GM12875 (cell line): Measurements from ENCODE around the gene POLE.

Experiments
- H3K4me3 ChIP-seq: one replicate; pipeline ENCODE4 v1.5.1; 2011; ENCODE audit warnings: low read depth, low read length, control low read depth
- CTCF ChIP-seq: IDR thresholded peaks from 2 replicates; pipeline ENCODE4 v1.5.1; 2011; ENCODE audit warnings: low read depth, mild to moderate bottlenecking, control low read depth, inconsistent platforms, low read length, moderate library complexity, borderline replicate concordance; ENCODE audit not compliant: insufficient read depth

Gene POLE

GRCh38 chr12:132648616-132649225, 38.4 kb downstream of the POLE start:
- no peak overlapping the region for H3K4me3 ChIP-seq
- TF ChIP-seq CTCF = no peak

- no peak for TF ChIP-seq CTCF
- H3K4me3 ChIP-seq = no peak overlapping the region
Observed at GRCh38 chr12:132647858-132648257, 39.3 kb downstream of the POLE start.

GRCh38 chr12:132646850-132647249, 40.3 kb downstream of the POLE start:
- TF ChIP-seq CTCF = no peak

GRCh38 chr12:132642846-132643835, 44.0 kb downstream of the POLE start:
- no peak for TF ChIP-seq CTCF
- no peak overlapping the region for H3K4me3 ChIP-seq

More at GRCh38 chr12:132646850-132647249, 40.3 kb downstream of the POLE start:
- no peak overlapping the region for H3K4me3 ChIP-seq

GRCh38 chr12:132641811-132642650, 45.1 kb downstream of the POLE start:
- H3K4me3 ChIP-seq = no peak overlapping the region
- no peak for TF ChIP-seq CTCF

GRCh38 chr12:132640936-132641335, 46.2 kb downstream of the POLE start:
- TF ChIP-seq CTCF = no peak

More at GRCh38 chr12:132640936-132641335, 46.2 kb downstream of the POLE start:
- H3K4me3 ChIP-seq = no peak overlapping the region
